Keratinocyte (primary cell): ENCODE measurements around the gene MAGI1.

Experiments
- EZH2 ChIP-seq: IDR thresholded peaks from one replicate; pipeline ENCODE4 v1.6.1; 2012; ENCODE audit warnings: inconsistent platforms, mild to moderate bottlenecking, low read length, moderate library complexity
- TF ChIP-seq, protein P1 (sequence below), 3 experiments: IDR thresholded peaks in 1 of 3; conservative IDR thresholded peaks in 1 of 3; optimal IDR thresholded peaks in 1 of 3; 2 replicates in 2 of 3; 3 replicates in 1 of 3; pipeline versions ENCODE3 to v1.5.1; 2011; ENCODE audit warnings: low read length in 3 of 3, mild to moderate bottlenecking in 3 of 3, moderate library complexity in 2 of 3, control low read depth in 1 of 3, inconsistent platforms in 1 of 3; ENCODE audit not compliant: insufficient read depth in 2 of 3; ENCODE audit errors: extremely low read depth in 1 of 3

- TF ChIP-seq, protein P1, sequence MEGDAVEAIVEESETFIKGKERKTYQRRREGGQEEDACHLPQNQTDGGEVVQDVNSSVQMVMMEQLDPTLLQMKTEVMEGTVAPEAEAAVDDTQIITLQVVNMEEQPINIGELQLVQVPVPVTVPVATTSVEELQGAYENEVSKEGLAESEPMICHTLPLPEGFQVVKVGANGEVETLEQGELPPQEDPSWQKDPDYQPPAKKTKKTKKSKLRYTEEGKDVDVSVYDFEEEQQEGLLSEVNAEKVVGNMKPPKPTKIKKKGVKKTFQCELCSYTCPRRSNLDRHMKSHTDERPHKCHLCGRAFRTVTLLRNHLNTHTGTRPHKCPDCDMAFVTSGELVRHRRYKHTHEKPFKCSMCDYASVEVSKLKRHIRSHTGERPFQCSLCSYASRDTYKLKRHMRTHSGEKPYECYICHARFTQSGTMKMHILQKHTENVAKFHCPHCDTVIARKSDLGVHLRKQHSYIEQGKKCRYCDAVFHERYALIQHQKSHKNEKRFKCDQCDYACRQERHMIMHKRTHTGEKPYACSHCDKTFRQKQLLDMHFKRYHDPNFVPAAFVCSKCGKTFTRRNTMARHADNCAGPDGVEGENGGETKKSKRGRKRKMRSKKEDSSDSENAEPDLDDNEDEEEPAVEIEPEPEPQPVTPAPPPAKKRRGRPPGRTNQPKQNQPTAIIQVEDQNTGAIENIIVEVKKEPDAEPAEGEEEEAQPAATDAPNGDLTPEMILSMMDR (optimal IDR thresholded peaks at IDR 0.05 in 1 of 3, IDR thresholded peaks at IDR 0.05 in 1 of 3, conservative IDR thresholded peaks at IDR 0.05 in 1 of 3; ENCODE audit: extremely low read depth in 1 of 3, insufficient read depth in 2 of 3, low read length in 3 of 3): no peak
- TF ChIP-seq EZH2: no peak
These were observed 588.8 kb downstream of the MAGI1 start for GRCh38 chr3:65449841-65450428.
